Vagina (tissue), 2 donors: ENCODE data around the gene TMEM108. TPM values are rescaled to one million over a fixed set of nuclear protein-coding genes. Genes with fewer than 3 reads are reported as not detected.
"Not testable (repeated sequence)": the region's sequence is repeated elsewhere in the genome, so short reads cannot be mapped to it uniquely, and the experiment has no call there.

Source experiments
- DNase-seq, 2 donors: peaks; one replicate each; pipeline ENCODE4 v3.0.0-alpha.2; 2017; ENCODE audit errors: extremely low spot score in 2 of 2
- H3K27ac ChIP-seq: fragments of 200-600 bp; sonication (generic); one replicate; pipeline ENCODE4 v1.5.1; 2019
- H3K27me3 ChIP-seq: fragments of 200-600 bp; sonication (generic); one replicate; pipeline ENCODE4 v1.5.1; 2019
- H3K36me3 ChIP-seq, 2 donors: fragments of 200-600 bp; sonication (generic); one replicate each; pipeline ENCODE4 v1.5.1; 2017 to 2019
- H3K4me1 ChIP-seq: fragments of 200-600 bp; sonication (generic); one replicate; pipeline ENCODE4 v1.5.1; 2019
- H3K4me3 ChIP-seq, 2 donors: fragments of 200-600 bp; sonication (generic); 1 replicate in 1 of 2; 2 replicates in 1 of 2; pipeline ENCODE4 v1.5.1; 2016 to 2019
- H3K9me3 ChIP-seq: fragments of 200-600 bp; sonication (generic); one replicate; pipeline ENCODE4 v1.5.1; 2019
- CTCF ChIP-seq, 3 experiments: fragments of 450-650 bp in 2 of 3; fragments of 200-600 bp in 1 of 3; sonication (generic) in 1 of 3; IDR thresholded peaks; one replicate each; pipeline ENCODE4 v1.5.1; 2017 to 2019; ENCODE audit warnings: antibody characterized with exemption in 3 of 3, mild to moderate bottlenecking in 2 of 3, moderate library complexity in 2 of 3
- POLR2A ChIP-seq, 2 donors: fragments of 450-650 bp; IDR thresholded peaks; one replicate each; pipeline ENCODE4 v1.6.1; 2017; ENCODE audit warnings: antibody characterized with exemption in 2 of 2, mild to moderate bottlenecking in 2 of 2, moderate library complexity in 2 of 2
- POLR2AphosphoS5 ChIP-seq, 2 donors: sonication (generic); formaldehyde crosslinking; IDR thresholded peaks; one replicate each; pipeline ENCODE4 v1.9.0; 2017; ENCODE audit warnings: antibody characterized with exemption in 2 of 2, mild to moderate bottlenecking in 2 of 2, low read depth in 1 of 2; ENCODE audit not compliant: insufficient read depth in 1 of 2
- intact Hi-C: fragments of 100-400 bp; cut with DNase I; formaldehyde crosslinking; loops from one replicate; pipeline ENCODE4 v1.15.1; 2023
- total RNA-seq: library from RNA; depleted of rRNA; stranded (reverse); fragments of >200 nt; gene quantifications from one replicate; pipeline ENCODE4 v1.2.3, GENCODE V29; 2016

Gene TMEM108
- 3.2 TPM for total RNA-seq

GRCh38 chr3:133038089-133038730, at the start of gene TMEM108:
TMEM108 (plus strand) TSS chr3:133038391.
- TF ChIP-seq CTCF (IDR thresholded peaks at IDR 0.05) (no peak), POLR2A (IDR thresholded peaks at IDR 0.05) (no peak)
- Histone ChIP-seq H3K4me3 (peak within 1 kb of the TSS; percentile 55 to 69), H3K4me1 (peaks cover 28% of the 10 kb centered on the region), H3K27ac (no peak within 1 kb of the TSS), H3K9me3 (no peaks in the 10 kb centered on the region), H3K27me3 (no peaks in the 10 kb centered on the region), H3K36me3 (no peaks in the 10 kb centered on the region)
- no peak for DNase-seq
- intact Hi-C loops = no loop called here

- intact Hi-C loops = no loop called here
- Histone ChIP-seq H3K4me3 (no peak overlapping the region), H3K9me3 (no peaks in the 10 kb centered on the region), H3K4me1 (no peaks in the 10 kb centered on the region), H3K27ac (no peak overlapping the region), H3K27me3 (no peaks in the 10 kb centered on the region), H3K36me3 (no peaks in the 10 kb centered on the region)
- DNase-seq = no peak
- TF ChIP-seq CTCF (IDR thresholded peaks at IDR 0.05) (no peak), POLR2AphosphoS5 (IDR thresholded peaks at IDR 0.05; ENCODE audit: insufficient read depth in 1 of 2, low read depth in 1 of 2) (no peak), POLR2A (IDR thresholded peaks at IDR 0.05) (no peak)
Measured at GRCh38 chr3:132995971-132996370, 42.2 kb upstream of the TMEM108 start.

GRCh38 chr3:132997404-132998185, 40.6 kb upstream of the TMEM108 start:
- TF ChIP-seq POLR2AphosphoS5 (IDR thresholded peaks at IDR 0.05; ENCODE audit: insufficient read depth in 1 of 2, low read depth in 1 of 2) (no peak), POLR2A (IDR thresholded peaks at IDR 0.05) (no peak), CTCF (IDR thresholded peaks at IDR 0.05) (no peak)
- Histone ChIP-seq H3K9me3 (no peaks in the 10 kb centered on the region), H3K4me3 (no peak overlapping the region), H3K27me3 (no peaks in the 10 kb centered on the region), H3K27ac (no peak overlapping the region), H3K4me1 (no peaks in the 10 kb centered on the region), H3K36me3 (no peaks in the 10 kb centered on the region)
- intact Hi-C loops = no loop called here
- no peak for DNase-seq

GRCh38 chr3:133005032-133005431, 33.2 kb upstream of the TMEM108 start:
- H3K4me1 ChIP-seq, DNase-seq, H3K9me3 ChIP-seq, H3K36me3 ChIP-seq, H3K4me3 ChIP-seq, H3K27ac ChIP-seq, H3K27me3 ChIP-seq, intact Hi-C loops: not testable (repeated sequence)

GRCh38 chr3:133007601-133008000, 30.6 kb upstream of the TMEM108 start:
- DNase-seq = no peak
- intact Hi-C loops = no loop called here
- TF ChIP-seq POLR2AphosphoS5 (IDR thresholded peaks at IDR 0.05; ENCODE audit: insufficient read depth in 1 of 2, low read depth in 1 of 2) = no peak
- TF ChIP-seq POLR2A (IDR thresholded peaks at IDR 0.05) = no peak
- TF ChIP-seq CTCF (IDR thresholded peaks at IDR 0.05) = no peak
- H3K36me3 ChIP-seq = no peaks in the 10 kb centered on the region
- H3K4me1 ChIP-seq = no peaks in the 10 kb centered on the region
- H3K9me3 ChIP-seq = no peaks in the 10 kb centered on the region
- no peaks in the 10 kb centered on the region for H3K27me3 ChIP-seq
- no peak overlapping the region for H3K27ac ChIP-seq
- no peak overlapping the region for H3K4me3 ChIP-seq
